GM19452 (cell line): ENCODE data around the gene MPPE1.

Source experiments
- ATAC-seq: cut with Tn5 transposase; IDR thresholded peaks from one replicate; pipeline ENCODE4 v1.9.1; 2021; ENCODE audit not compliant: unreplicated experiment

MPPE1 gene

GRCh38 chr18:11885278-11885947 is 22.7 kb downstream of the MPPE1 start:
- no peak for ATAC-seq

DNA sequence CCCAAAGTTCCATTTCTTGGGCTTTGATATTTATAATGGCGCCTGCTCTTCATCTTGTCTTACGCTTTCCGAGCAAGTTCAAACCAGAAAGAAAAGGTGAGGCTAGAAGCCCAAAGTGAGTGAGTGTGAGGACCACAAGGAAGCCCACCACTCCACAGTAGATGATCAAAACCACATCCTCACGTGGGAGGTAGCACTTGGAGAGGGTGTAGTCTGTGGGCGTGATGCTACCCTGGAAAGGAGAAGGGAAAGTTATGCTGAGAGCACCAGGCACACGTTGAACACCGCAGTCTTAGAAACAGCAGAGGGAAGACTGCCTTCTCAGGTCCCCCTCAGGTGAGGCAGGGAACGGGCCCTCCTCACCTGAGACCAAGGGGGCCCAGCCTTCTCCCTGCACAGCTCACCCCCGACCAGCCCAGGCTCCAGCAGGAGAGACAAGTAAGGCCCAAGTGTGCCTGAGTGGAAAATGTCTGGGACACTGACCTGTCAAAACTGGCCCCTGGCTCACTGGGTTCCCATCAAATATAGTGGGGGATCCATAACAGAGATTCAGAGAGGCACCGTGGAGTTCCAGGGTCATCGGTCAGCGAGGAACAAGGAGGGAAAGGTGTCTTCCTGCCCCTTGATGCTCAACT is 23.6 kb downstream of the MPPE1 start:
- ATAC-seq: no peak

DNA sequence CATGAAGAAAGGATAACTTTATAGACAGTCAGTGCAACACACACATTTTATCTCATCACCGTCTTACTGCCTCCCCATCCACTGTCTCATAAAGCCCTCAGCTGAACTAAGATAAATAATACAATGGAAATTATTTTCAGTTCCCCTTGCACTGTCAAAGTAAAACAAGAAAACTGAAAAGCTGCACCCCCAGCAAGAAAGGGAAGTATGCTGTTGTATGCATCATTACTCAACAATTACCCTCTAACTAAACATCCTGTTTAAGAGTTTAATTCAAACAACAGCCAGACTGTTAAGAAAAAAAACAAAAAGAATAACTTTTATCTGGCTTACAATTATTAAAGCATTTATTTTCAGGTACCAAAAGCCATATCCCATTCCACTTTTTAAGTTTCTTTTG is 25.0 kb downstream of the MPPE1 start:
- ATAC-seq: peak; percentile 77

DNA sequence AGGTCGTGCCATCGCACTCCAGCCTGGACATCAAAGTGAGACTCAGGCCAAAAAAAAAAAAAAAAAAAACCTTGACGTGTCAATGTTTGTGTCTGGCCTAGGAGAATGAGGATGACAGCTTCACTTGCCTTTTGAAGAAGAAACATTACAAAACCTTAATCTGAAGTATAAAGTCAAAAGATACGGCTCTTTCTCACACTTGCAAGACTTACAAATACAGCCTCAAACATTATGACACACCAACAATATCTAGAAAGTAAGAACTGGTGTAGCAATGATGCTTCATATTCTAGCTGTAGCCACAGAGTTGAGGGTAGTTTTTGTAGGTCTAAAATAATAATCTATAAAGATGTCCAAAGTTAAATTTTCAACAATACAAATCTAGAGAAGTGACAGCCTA is 25.5 kb downstream of the MPPE1 start:
- ATAC-seq: no peak

DNA sequence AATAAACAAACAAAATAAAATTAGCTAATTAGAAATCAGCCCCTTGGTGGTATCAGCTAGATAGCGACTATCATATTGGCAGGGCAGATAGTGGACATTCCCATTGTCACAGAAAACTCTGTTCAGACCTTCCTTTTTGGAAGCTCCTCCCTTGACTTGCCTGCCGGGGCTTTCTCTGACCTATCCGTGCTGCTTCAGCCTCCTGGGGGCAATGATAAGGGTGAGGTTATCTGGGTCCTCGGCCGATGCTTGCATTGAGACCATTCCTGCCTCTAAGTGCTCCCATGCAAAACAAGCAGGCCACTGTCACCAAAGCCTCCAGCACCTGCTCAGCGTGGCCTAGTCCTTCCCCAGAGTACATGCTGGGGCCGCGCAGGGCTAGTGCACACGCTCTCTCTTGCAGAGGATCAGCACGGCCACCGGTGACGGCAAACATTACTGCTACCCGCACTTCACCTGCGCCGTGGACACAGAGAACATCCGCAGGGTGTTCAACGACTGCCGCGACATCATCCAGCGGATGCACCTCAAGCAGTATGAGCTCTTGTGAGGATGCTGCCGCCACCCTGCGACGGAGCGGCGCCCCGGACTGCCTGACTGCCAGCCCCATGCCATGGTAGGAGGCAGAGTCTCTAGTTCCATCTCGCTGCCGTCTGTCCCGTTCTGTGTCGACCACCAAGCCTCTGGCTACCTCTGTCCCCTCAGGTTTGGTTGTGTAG is 27.4 kb downstream of the MPPE1 start:
- no peak for ATAC-seq

GRCh38 chr18:11877497-11878135 is 30.5 kb downstream of the MPPE1 start:
- no peak for ATAC-seq

DNA sequence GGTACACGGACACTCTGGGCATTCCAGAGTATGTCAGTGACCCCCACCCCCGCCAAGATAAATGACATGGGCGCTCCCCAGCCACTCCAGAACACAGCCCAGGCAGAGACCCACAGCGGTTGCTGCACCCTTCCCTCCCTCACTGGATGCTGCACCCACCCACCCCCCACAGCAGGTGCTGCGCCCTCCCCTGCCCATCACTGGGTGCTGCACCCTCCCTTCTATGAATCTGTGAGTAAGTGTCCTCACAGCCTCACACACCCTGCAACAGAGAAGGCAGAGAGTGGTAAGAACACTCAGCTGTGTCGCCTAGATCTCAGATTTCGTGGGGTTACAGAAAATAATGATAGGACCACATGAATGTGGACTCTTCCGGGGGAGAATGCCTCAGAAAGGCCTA is 33.4 kb downstream of the MPPE1 start:
- ATAC-seq: no peak

DNA sequence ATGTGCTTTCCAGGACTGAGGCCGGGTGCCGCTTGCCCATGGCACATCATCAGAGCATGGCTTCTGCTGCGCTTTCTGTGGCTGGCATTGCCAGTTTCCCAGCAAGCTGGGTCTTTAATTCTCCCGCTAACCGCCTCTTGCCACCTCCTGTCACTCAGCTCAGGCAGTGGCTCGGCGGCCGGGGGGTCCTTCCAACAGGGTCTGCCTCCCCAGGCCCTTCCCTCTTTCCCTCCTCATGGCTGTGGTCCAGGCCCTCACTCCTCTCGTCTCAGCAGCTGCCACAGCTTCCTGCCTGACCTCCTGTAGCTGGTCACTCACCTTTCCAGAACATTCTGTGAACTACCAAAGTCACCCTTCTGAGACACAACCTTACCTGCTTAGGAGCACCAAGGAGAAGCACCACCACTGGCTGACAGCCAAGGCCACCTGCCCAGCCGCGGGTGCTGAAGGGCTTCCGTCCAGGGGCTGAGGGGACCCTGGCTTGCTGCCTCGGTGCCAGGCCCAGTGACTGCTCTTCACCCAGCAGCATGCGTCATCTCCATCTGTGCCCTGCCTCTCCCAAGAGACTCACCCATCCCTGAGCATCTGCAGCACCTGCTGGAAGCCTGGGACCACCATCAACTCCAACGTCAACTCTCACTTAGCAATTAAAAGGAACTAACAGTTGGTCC is 34.3 kb downstream of the MPPE1 start:
- no peak for ATAC-seq

GRCh38 chr18:11872479-11873136 is 35.5 kb downstream of the MPPE1 start:
- ATAC-seq: no peak

- peak; percentile 73 for ATAC-seq
Measured at GRCh38 chr18:11871501-11871900, 36.6 kb downstream of the MPPE1 start.

GRCh38 chr18:11868230-11868629 is 39.9 kb downstream of the MPPE1 start:
- ATAC-seq: no peak

GRCh38 chr18:11866764-11867163 is 41.4 kb downstream of the MPPE1 start:
- ATAC-seq: no peak

DNA sequence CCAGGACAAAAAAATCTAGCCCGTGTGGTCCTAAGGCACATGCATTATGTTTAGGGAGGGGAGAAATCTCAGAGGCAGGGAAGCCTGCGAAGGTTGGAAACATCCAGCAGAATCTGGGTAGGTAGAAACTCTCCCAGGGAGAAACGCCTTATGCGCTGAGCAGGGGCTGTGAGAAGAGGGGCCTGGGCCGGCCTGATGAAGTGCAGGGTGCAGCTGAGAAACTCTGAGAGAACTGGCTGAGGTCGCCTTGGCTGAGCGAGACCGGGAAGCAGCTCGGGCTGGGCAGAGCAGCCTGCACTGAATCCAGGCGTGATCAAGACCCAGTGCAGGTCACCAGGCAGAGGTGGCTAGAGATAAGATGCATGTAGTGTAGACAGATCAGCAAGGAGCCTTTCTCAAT is 41.8 kb downstream of the MPPE1 start:
- no peak for ATAC-seq

DNA sequence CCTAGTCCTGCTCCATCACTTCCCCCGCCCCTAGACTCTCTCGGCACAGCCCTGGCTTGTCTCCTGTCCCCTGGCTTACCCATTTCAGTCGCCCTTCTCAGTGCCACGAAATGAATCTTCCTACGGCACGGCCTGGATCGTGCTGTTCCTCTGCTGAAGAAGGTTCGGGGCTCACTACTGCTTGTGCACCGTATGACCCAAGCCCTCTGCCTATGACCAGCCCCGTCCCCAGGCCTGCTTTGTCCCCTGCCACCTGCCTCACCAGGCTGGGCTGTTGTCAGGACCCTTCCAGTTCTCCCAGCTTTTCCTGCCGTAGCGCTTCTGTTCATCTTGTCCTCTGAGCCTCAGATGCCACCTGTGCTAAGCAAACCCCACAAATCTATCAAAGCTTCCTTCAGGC is 43.0 kb downstream of the MPPE1 start:
- ATAC-seq: no peak

GRCh38 chr18:11864471-11864870 is 43.6 kb downstream of the MPPE1 start:
- ATAC-seq: no peak

DNA sequence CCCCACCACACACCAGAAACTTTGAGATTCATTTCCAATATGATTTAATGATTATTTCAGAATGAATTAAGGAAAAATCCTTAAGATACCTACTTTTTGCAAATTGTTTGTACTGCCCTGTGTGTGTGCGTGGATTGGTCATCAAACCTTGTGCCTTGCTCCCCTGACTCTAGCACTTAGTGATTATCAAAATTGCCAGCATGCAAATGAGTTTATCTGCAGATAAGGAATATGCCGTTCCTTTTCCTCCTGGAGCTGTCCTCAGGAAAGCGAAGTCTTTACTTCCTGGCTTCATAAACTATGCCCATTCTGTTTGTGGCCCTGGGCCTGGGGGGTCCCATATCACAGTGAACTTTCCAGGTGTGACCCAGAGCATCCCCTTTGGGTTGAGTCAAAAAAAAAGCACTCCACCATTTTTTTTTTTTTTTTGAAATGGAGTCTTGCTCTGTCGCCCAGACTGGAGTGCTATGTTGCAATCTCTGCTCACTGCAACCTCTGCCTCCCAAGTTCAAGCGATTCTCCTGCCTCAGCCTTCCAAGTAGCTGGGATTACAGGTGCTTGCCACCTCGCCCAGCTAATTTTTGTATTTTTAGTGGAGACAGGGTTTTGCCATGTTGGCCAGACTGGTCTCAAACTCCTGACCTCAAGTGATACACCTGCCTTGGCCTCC is 45.5 kb downstream of the MPPE1 start:
- no peak for ATAC-seq

DNA sequence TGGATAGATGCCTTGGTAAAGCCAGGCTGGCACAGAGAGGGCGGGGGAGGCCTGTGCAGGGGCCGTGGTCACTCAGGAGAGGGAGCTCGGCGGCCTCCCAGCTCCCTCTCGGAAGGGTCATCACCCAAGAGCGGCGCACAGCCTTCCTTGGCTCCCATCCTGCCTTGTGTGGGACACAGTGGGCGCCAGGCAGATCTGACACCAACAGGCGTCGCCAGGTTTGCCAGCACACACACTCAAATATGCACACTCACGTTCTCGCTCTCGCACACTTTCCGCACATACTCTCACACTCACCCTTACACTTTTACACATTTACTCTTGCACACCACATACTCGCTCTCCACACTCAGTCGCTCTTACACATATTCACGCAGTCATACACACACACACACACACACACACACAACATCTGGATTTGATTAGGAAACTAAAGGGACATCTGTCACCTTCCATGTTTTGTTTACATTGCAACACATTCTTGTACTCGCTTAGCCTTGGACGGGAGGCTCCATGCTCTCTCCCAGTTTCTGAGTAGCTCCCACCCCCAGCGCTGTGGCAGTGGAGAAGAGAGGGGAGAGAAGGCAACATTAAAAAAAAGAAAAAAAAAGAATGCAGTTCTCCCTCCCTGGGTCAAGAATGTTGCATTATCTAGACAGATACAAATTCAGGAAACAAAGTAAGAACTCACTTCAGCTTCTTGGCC is 46.4 kb downstream of the MPPE1 start:
- no peak for ATAC-seq

- ATAC-seq: no peak
Measured at GRCh38 chr18:11860594-11861450, 47.3 kb downstream of the MPPE1 start.
